ENCODE measurements around the gene COBL. TPM values are rescaled to one million over a fixed set of nuclear protein-coding genes. Genes with fewer than 3 reads are reported as not detected.

Gene COBL
- total and polyA plus RNA-seq, 9 of the 15 experiments (the other 6 are each of a cell fraction or from before 2014, with no cell fraction given), result 0.01 to 2.4 (median 0.09) TPM; not detected in 3

- CTCF ChIA-PET (ENCODE audit: low intra/inter-chr PET ratio), result no interaction called here
- in situ Hi-C loops (cut with MboI), result no loop called here
- Histone ChIP-seq H3K4me3 (no peak overlapping the region), H3K4me2 (ENCODE audit: insufficient read depth, low read length) (no peak overlapping the region), H3K9ac (ENCODE audit: insufficient read depth in 1 of 2, low read depth in 2 of 2, low read length in 2 of 2) (no peak overlapping the region), H3K9me3 (replicated peaks; ENCODE audit: control insufficient read depth, insufficient read depth, low read depth, low read length) (no peaks in the 10 kb centered on the region), H3K79me2 (ENCODE audit: control insufficient read depth, insufficient read depth, low read length) (no peaks in the 10 kb centered on the region), H3K36me3 (ENCODE audit: control insufficient read depth, insufficient read depth, low read length) (no peaks in the 10 kb centered on the region), H4K20me1 (replicated peaks; ENCODE audit: control insufficient read depth, insufficient read depth, low read length) (0 out of 2 replicates have a peak, but pooled peaks cover 2% of the 10 kb centered on the region), H3K9me1 (ENCODE audit: control insufficient read depth, insufficient read depth, low read length) (no peaks in the 10 kb centered on the region), H3K4me1 (replicated peaks in 1 of 2; ENCODE audit: control insufficient read depth in 2 of 2, insufficient read depth in 2 of 2, low read length in 2 of 2) (peaks cover 6 to 8% of the 10 kb centered on the region in 2 experiments; a peak in 4 of 5 replicates), H2AFZ (ENCODE audit: low read depth, low read length) (no peak overlapping the region), H3K27me3 (ENCODE audit: control insufficient read depth in 2 of 2, insufficient read depth in 2 of 2, low read length in 2 of 2) (peaks cover 0 to under 1% of the 10 kb centered on the region in 2 experiments; a peak in 1 of 5 replicates), H3K27ac (ENCODE audit: extremely low read depth, low read depth, low read length) (no peak overlapping the region)
- DNase-seq (ENCODE audit: extremely low read depth in 1 of 4, low spot score in 3 of 4) (no peak), FAIRE-seq (no peak), ATAC-seq (no peak)
- 33% methylated on average over 9 of the region's 9 CpGs for WGBS (ENCODE audit: insufficient coverage, low coverage, missing lambda C conversion rate)
- POLR2A ChIA-PET, result no interaction called here
- intact Hi-C loops (cut with micrococcal nuclease), result no loop called here
- BruUV-seq (replicated peaks), result no TSS peak
- TF ChIP-seq RAD51 (IDR thresholded peaks at IDR 0.05; ENCODE audit: borderline replicate concordance, low read depth), result no peak
- TF ChIP-seq ZNF24 (IDR thresholded peaks at IDR 0.05), result no peak
- TF ChIP-seq ZBTB26 (CRISPR knock-in tag; IDR thresholded peaks at IDR 0.05), result no peak
- no peak for TF ChIP-seq ARID4B (CRISPR knock-in tag; IDR thresholded peaks at IDR 0.05)
- no peak for TF ChIP-seq FOXA1 (IDR thresholded peaks at IDR 0.05; ENCODE audit: borderline replicate concordance)
- no peak for TF ChIP-seq PYGO2 (tag; IDR thresholded peaks at IDR 0.05)
- TF ChIP-seq FOXJ3 (CRISPR knock-in tag; IDR thresholded peaks at IDR 0.05), result no peak
- TF ChIP-seq CXXC5 (CRISPR knock-in tag; IDR thresholded peaks at IDR 0.05), result no peak
- TF ChIP-seq ZNF316 (IDR thresholded peaks at IDR 0.05), result no peak
- TF ChIP-seq ZNF41 (CRISPR knock-in tag; conservative IDR thresholded peaks at IDR 0.05), result no peak
- no peak for TF ChIP-seq HIVEP1 (CRISPR knock-in tag; IDR thresholded peaks at IDR 0.05)
- TF ChIP-seq CBX8 (IDR thresholded peaks at IDR 0.05; ENCODE audit: borderline replicate concordance, extremely low read depth, low read depth, low read length, poor library complexity, severe bottlenecking), result no peak
- TF ChIP-seq DMBX1 (CRISPR knock-in tag; IDR thresholded peaks at IDR 0.05; ENCODE audit: borderline replicate concordance), result no peak
- no peak for TF ChIP-seq POLR2G (IDR thresholded peaks at IDR 0.05; ENCODE audit: low read depth, low read length)
- no peak for TF ChIP-seq UBTF (IDR thresholded peaks at IDR 0.05; ENCODE audit: borderline replicate concordance in 1 of 2, low read depth in 2 of 2, low read length in 2 of 2)
Measured at GRCh38 chr7:51237446-51238133, 79.0 kb downstream of the COBL start.
